IMR-90 (cell line): ENCODE data around the gene CCKAR. TPM values are rescaled to one million over a fixed set of nuclear protein-coding genes. Genes with fewer than 3 reads are reported as not detected.

ENCODE experiments used
- ATAC-seq: fragments of 200-7000 bp; cut with Tn5 transposase; 2 replicates; pipeline ENCODE4 v1.9.1; 2020; ENCODE audit warnings: low read depth, mild to moderate bottlenecking, moderate library complexity
- BruUV-seq: library from RNA; stranded (reverse); fragments of 400-500 nt; replicated peaks from 2 replicates; lab custom pipeline; 2021; lab: Mats Ljungman, UMichigan
- CTCF ChIA-PET: fragments of 300-600 bp; formaldehyde crosslinking; extraction: SDS; loops from one replicate; lab custom pipeline; 2021; ENCODE audit warnings: antibody characterized with exemption; lab: Yijun Ruan, JAX
- POLR2A ChIA-PET: fragments of 300-600 bp; sonication (Branson Sonifier 250); formaldehyde crosslinking; loops from one replicate; lab custom pipeline; 2022; ENCODE audit warnings: antibody characterized with exemption; ENCODE audit not compliant: unreplicated experiment; lab: Charles Lee
- DNase-seq: peaks from one replicate; pipeline ENCODE4 v3.0.0; 2013
- H2AFZ ChIP-seq: replicated peaks from 2 replicates; pipeline ENCODE3; 2013; ENCODE audit warnings: low read length, mild to moderate bottlenecking; ENCODE audit not compliant: poor library complexity
- H2AK5ac ChIP-seq: 2 replicates; pipeline ENCODE4 v1.6.1; 2013; ENCODE audit warnings: low read depth, low read length, inconsistent platforms
- H2AK9ac ChIP-seq: replicated peaks from 2 replicates; pipeline ENCODE3; 2013; ENCODE audit warnings: mild to moderate bottlenecking, low read depth, low read length, moderate library complexity; ENCODE audit not compliant: poor library complexity
- H2BK120ac ChIP-seq: 2 replicates; pipeline ENCODE4 v1.6.1; 2013; ENCODE audit warnings: low read depth, low read length, inconsistent platforms
- H2BK15ac ChIP-seq: 3 replicates; pipeline ENCODE4 v1.6.1; 2013; ENCODE audit warnings: low read depth, low read length, inconsistent platforms
- H2BK20ac ChIP-seq: 2 replicates; pipeline ENCODE4 v1.6.1; 2013; ENCODE audit warnings: low read depth, mild to moderate bottlenecking, inconsistent platforms, low read length, moderate library complexity
- H2BK5ac ChIP-seq: 2 replicates; pipeline ENCODE4 v1.6.1; 2013; ENCODE audit warnings: mild to moderate bottlenecking, low read depth, low read length, inconsistent platforms; ENCODE audit not compliant: poor library complexity, severe bottlenecking
- H3K14ac ChIP-seq: replicated peaks from 2 replicates; pipeline ENCODE4 v1.6.1; 2013; ENCODE audit warnings: low read depth, low read length, inconsistent platforms
- H3K18ac ChIP-seq: 2 replicates; pipeline ENCODE4 v1.6.1; 2013; ENCODE audit warnings: low read depth, low read length, control low read depth
- H3K23ac ChIP-seq: 2 replicates; pipeline ENCODE4 v1.6.1; 2013; ENCODE audit warnings: low read depth, low read length, inconsistent platforms
- H3K27ac ChIP-seq: 2 replicates; pipeline ENCODE4 v1.5.1; 2013; ENCODE audit warnings: mild to moderate bottlenecking, control low read depth, low read length; ENCODE audit not compliant: insufficient read depth
- H3K27me3 ChIP-seq: 2 replicates; pipeline ENCODE4 v1.6.1; 2013; ENCODE audit warnings: low read length; ENCODE audit not compliant: control insufficient read depth, insufficient read depth
- H3K36me3 ChIP-seq: 2 replicates; pipeline ENCODE4 v1.6.1; 2013; ENCODE audit warnings: low read length, mixed read lengths; ENCODE audit not compliant: control insufficient read depth, insufficient read depth
- H3K4ac ChIP-seq: 2 replicates; pipeline ENCODE4 v1.6.1; 2013; ENCODE audit warnings: low read depth, low read length, inconsistent platforms
- H3K4me1 ChIP-seq: 2 replicates; pipeline ENCODE4 v1.6.1; 2013; ENCODE audit warnings: low read length, mixed read lengths; ENCODE audit not compliant: control insufficient read depth, insufficient read depth
- H3K4me2 ChIP-seq: 2 replicates; pipeline ENCODE4 v1.6.1; 2013; ENCODE audit warnings: low read depth, mild to moderate bottlenecking, control low read depth, low read length, moderate library complexity
- H3K4me3 ChIP-seq: 2 replicates; pipeline ENCODE4 v1.5.1; 2013; ENCODE audit warnings: low read depth, mild to moderate bottlenecking, control low read depth, low read length, moderate library complexity; ENCODE audit not compliant: insufficient read depth
- H3K56ac ChIP-seq: 2 replicates; pipeline ENCODE4 v1.6.1; 2013; ENCODE audit warnings: low read length, inconsistent platforms; ENCODE audit not compliant: insufficient read depth; ENCODE audit errors: extremely low read depth
- H3K79me1 ChIP-seq, 2 experiments: 2 replicates each; pipeline ENCODE4 v1.6.1; 2013; ENCODE audit warnings: low read length in 2 of 2, inconsistent platforms in 1 of 2, low read depth in 1 of 2
- H3K9ac ChIP-seq: 2 replicates; pipeline ENCODE4 v1.6.1; 2013; ENCODE audit warnings: low read depth, low read length, control low read depth
- H3K9me1 ChIP-seq: 2 replicates; pipeline ENCODE4 v1.6.1; 2013; ENCODE audit warnings: low read length, inconsistent platforms; ENCODE audit not compliant: insufficient read depth
- H3K9me3 ChIP-seq: 2 replicates; pipeline ENCODE4 v1.6.1; 2013; ENCODE audit warnings: low read length; ENCODE audit not compliant: control insufficient read depth, insufficient read depth
- H4K20me1 ChIP-seq: 2 replicates; pipeline ENCODE4 v1.6.1; 2013; ENCODE audit warnings: low read length, inconsistent platforms; ENCODE audit not compliant: insufficient read depth
- H4K5ac ChIP-seq: 2 replicates; pipeline ENCODE4 v1.6.1; 2013; ENCODE audit warnings: mild to moderate bottlenecking, low read depth, low read length, control low read depth
- H4K8ac ChIP-seq, 2 experiments: 2 replicates each; pipeline ENCODE4 v1.6.1; 2013; ENCODE audit warnings: low read depth in 2 of 2, low read length in 2 of 2, control low read depth in 1 of 2, inconsistent platforms in 1 of 2
- H4K91ac ChIP-seq: 2 replicates; pipeline ENCODE4 v1.6.1; 2013; ENCODE audit warnings: low read depth, low read length, inconsistent platforms; ENCODE audit not compliant: insufficient read depth
- MAFK ChIP-seq: IDR thresholded peaks from 2 replicates; pipeline ENCODE4 v1.6.1; 2012; ENCODE audit warnings: low read depth, low read length, improper control_type of control experiment
- RCOR1 ChIP-seq: IDR thresholded peaks from 2 replicates; pipeline ENCODE4 v1.6.1; 2012; ENCODE audit warnings: mild to moderate bottlenecking, low read length, improper control_type of control experiment; ENCODE audit not compliant: insufficient replicate concordance
- RFX5 ChIP-seq: IDR thresholded peaks from 2 replicates; pipeline ENCODE4 v1.8.0; 2012; ENCODE audit warnings: low read depth, mild to moderate bottlenecking, low read length, moderate library complexity
- WGBS, 2 experiments: methylation state at CpG; one replicate each; pipeline versions ENCODE4 v1.1.5 to v1.1.7; 2013; ENCODE audit warnings: missing lambda C conversion rate in 2 of 2; ENCODE audit not compliant: insufficient read length in 1 of 2; ENCODE audit errors: extremely low coverage in 2 of 2; 5-methylcytosine and 5-hydroxymethylcytosine counted together
- dilution Hi-C: fragments of 300-500 bp; cut with HindIII; formaldehyde crosslinking; loops from one replicate; pipeline ENCODE4 v1.14.3; 2018; ENCODE audit warnings: low sequenced_read_pairs; ENCODE audit not compliant: unreplicated experiment
- in situ Hi-C: fragments of 300-500 bp; cut with MboI; formaldehyde crosslinking; loops from 3 replicates; pipeline ENCODE4 v1.14.3; 2019; ENCODE audit warnings: low sequenced_read_pairs, inconsistent platforms, mixed read lengths
- intact Hi-C: fragments of 100-400 bp; cut with micrococcal nuclease; formaldehyde crosslinking; loops from 2 replicates; pipeline ENCODE4 v1.10.0; 2022
- polyA plus RNA-seq, 3 experiments: library from polyadenylated mRNA; depleted of rRNA; stranded (reverse); fragments of >200 nt; gene quantifications; 2 replicates each; pipeline ENCODE4 v1.2.3, GENCODE V29; 2012; ENCODE audit warnings: low replicate concordance in 1 of 3
- total RNA-seq: library from RNA; depleted of rRNA; stranded (reverse); fragments of >200 nt; gene quantifications from 2 replicates; pipeline ENCODE4 v1.2.3, GENCODE V29; 2012
- TF ChIP-seq, protein P1 (sequence below): fragments of 150-350 bp; IDR thresholded peaks from 2 replicates; pipeline ENCODE4 v1.6.1; 2016; ENCODE audit warnings: low read depth, mild to moderate bottlenecking, low read length, moderate library complexity, borderline replicate concordance

CCKAR gene
- total and polyA plus RNA-seq, 2 of the 4 experiments (the other 2 are of a cell fraction): not detected

DNA sequence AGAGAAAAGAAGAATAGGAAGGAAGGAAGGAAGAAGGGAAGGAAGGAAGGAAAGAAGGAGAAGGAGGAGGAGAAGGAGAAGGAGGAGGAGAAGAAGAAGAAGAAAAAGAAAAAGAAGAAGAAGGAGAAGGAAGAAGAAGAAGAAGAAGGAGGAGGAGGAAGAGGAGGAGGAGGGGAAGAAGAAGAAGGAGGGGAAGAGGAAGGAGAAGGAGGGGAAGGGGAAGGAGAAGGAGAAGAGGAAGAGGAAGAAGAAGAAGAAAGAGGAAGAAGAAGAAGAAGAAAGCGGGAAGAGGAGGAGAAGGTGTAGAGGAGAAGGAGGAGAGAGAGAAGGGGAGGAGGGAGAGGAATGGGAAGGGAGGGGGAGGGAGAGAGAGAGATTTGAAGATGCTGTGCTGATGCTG, 22.6 kb downstream of the CCKAR start:
- Histone ChIP-seq H3K4ac (no peak overlapping the region), H2AK5ac (no peak overlapping the region), H4K91ac (no peak overlapping the region), H3K27me3 (peaks cover 4% of the 10 kb centered on the region; the same call in 1 of the 2 replicates), H3K27ac (no peak overlapping the region), H3K9me1 (no peaks in the 10 kb centered on the region), H4K8ac (no peak overlapping the region), H3K4me2 (no peak overlapping the region), H3K23ac (no peak overlapping the region), H2BK5ac (no peak overlapping the region), H2BK120ac (no peak overlapping the region), H2AK9ac (no peak overlapping the region), H2AFZ (no peak overlapping the region), H4K20me1 (no peaks in the 10 kb centered on the region), H3K14ac (no peak overlapping the region), H3K4me3 (no peak overlapping the region), H2BK20ac (no peak overlapping the region), H3K9me3 (peaks cover 8% of the 10 kb centered on the region), H3K79me1 (no peaks in the 10 kb centered on the region), H2BK15ac (no peak overlapping the region), H3K4me1 (no peaks in the 10 kb centered on the region), H3K36me3 (no peaks in the 10 kb centered on the region), H3K56ac (no peak overlapping the region), H3K18ac (no peak overlapping the region), H3K9ac (no peak overlapping the region), H4K5ac (no peak overlapping the region)
- TF ChIP-seq RCOR1: no peak
- no peak for TF ChIP-seq MAFK
- no peak for TF ChIP-seq RFX5
- TF ChIP-seq, protein P1, sequence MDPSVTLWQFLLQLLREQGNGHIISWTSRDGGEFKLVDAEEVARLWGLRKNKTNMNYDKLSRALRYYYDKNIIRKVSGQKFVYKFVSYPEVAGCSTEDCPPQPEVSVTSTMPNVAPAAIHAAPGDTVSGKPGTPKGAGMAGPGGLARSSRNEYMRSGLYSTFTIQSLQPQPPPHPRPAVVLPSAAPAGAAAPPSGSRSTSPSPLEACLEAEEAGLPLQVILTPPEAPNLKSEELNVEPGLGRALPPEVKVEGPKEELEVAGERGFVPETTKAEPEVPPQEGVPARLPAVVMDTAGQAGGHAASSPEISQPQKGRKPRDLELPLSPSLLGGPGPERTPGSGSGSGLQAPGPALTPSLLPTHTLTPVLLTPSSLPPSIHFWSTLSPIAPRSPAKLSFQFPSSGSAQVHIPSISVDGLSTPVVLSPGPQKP: no peak
- BruUV-seq: no TSS peak
- ATAC-seq: no peak
- ChIA-PET POLR2A (no interaction called here), CTCF (no interaction called here)
- dilution Hi-C loops: no loop called here
- DNase-seq: no peak
- in situ Hi-C loops: loop anchor here (25.0 kb wide), 1 partner anchor 545 kb away; no protein-coding TSS in a partner anchor
- WGBS, 2 experiments: 86 to 93% methylated on average over 1 of the region's 1 CpG
- intact Hi-C loops: no loop called here
